NCI-H446 treated with DMSO at 0.1 percent for 48 hours (cell line): ENCODE measurements around the gene NDOR1.
A peak's percentile ranks its signal among the peaks of the same experiment; 100 is the strongest.

Experiments
- DNase-seq: peaks from one replicate; lab custom pipeline; 2025; lab: John Stamatoyannopoulos, UW

The NDOR1 gene

DNA sequence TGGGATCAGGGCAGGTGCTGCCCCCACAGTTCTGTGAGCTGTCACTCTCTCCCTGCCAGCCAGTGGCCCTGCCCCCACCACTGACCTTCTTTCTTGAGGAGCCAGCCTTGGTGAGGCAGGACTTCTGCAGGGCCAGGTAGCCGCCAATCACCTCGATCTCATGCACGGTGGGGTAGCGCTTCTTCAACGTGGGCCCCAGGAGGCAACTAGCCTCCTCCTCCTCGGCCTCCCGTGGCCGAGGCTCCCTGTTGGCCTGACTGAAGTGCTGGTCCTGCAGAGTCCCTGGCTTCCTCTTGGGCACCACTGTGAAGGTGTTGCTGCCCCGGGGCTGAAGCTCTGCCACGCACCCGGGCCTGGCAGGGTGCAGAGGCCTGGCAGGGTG is 6.6 kb upstream of the NDOR1 start:
- DNase-seq, result no peak

- no peak for DNase-seq
Observed at GRCh38 chr9:137199411-137200121, 5.9 kb upstream of the NDOR1 start.

DNA sequence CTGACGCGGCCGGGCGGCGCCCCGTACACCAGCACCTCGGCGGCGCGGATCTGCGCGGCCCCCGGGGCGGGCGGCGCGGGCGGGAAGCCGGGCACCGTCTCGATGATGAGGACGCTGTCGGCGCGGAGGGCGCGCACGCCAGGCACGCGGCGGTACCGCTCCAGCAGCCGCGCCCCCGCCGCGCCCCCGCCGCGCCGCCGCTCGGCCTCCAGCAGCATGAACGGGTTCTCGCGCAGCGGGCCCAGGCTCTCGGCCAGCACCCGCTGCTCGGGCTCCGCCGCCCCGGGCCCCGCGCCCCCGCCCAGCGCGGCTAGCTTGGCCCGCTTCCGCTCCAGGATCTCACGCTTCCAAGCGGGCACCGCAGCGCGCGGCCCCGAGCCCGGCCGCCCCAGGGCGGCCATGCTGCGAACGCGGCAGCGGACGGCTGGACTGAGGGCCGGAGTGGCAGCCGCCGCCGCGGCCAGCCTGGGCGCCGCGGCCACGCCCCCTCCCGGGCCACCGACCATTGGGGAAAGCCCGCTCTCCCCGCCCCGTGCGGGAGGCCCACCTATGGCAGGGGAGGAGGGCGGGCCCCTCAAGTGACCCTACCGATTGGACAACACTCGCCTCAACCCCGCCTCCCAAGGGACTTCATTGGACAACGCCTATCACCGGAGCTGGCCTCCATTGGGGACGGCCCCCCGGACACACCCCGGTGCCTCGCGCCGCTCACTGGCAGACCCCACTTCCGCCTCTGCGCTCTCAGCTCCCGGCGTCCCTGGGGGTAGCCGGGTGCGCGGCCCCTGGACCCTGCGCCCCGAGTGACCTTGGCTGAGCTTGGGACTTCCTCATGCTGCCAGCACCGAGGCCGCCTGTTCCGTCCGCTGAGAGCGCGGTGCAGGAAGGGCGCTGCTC is 4.9 kb upstream of the NDOR1 start, which contains the start of gene TPRN:
TSS of gene TPRN (minus strand) at position 431 of the 894 bp plus-strand sequence. CDS start at position 401, 30 bp downstream.
- peak; percentile 94 for DNase-seq

DNA sequence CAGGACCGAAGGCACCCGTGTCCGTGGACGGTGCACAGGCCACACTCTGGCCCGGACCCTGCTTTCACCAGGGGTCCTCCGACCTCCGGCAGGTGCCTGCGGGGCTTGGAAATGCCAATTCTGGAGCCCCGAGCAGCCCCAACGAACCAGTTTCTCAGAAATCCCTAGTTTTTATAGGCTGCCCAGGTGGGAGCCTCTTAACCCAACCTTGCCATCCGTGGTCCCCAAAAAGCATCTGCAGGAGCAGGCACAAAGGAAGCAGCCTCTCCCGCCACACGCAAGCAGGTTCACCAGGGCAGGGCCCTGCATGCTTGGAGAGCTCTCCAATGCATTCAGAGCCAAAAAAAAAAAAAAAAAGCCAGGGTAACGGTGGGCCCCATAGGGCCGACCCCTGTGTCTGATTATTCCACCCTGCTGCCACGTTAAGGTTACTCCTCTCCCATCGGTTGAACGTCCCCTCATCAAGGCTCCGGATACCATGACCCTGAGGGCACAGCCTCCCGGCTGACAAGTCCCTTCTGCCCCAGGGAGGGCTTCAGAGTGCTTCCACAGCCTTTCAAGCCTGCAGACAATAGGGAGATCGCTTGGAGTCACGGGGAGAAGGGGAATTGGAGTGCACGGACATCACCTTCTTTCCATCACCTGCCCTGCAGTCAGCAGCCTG is 4.2 kb upstream of the NDOR1 start:
- DNase-seq, result no peak

- DNase-seq, result no peak
Observed at GRCh38 chr9:137202966-137203365, 2.5 kb upstream of the NDOR1 start.

GRCh38 chr9:137204731-137205125 is 772 bp upstream of the NDOR1 start:
- no peak for DNase-seq

GRCh38 chr9:137206602-137207001 is 1.1 kb downstream of the NDOR1 start:
- no peak for DNase-seq

DNA sequence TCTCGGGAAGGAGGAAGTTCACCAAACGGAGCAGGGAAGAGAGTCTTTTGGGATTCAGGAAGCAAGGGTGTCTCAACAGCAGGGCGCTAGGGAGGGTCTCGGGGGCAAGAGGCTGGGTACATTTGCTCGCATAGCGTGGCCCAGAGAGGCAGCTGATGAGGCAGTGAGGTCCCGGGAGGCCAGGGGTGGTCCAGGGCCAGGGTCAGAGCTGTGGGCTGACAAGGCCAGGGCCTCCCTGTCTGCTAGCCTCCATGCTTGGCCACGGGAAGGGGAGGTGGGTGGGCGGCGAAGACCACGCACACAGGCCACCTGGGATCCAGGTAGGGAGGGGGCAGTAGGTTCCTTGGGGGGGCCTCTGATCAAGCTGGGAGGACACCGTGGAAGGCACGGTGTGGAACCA is 6.0 kb downstream of the NDOR1 start:
- DNase-seq, result no peak

- no peak for DNase-seq
Observed at GRCh38 chr9:137212520-137212919, 7.0 kb downstream of the NDOR1 start.

DNA sequence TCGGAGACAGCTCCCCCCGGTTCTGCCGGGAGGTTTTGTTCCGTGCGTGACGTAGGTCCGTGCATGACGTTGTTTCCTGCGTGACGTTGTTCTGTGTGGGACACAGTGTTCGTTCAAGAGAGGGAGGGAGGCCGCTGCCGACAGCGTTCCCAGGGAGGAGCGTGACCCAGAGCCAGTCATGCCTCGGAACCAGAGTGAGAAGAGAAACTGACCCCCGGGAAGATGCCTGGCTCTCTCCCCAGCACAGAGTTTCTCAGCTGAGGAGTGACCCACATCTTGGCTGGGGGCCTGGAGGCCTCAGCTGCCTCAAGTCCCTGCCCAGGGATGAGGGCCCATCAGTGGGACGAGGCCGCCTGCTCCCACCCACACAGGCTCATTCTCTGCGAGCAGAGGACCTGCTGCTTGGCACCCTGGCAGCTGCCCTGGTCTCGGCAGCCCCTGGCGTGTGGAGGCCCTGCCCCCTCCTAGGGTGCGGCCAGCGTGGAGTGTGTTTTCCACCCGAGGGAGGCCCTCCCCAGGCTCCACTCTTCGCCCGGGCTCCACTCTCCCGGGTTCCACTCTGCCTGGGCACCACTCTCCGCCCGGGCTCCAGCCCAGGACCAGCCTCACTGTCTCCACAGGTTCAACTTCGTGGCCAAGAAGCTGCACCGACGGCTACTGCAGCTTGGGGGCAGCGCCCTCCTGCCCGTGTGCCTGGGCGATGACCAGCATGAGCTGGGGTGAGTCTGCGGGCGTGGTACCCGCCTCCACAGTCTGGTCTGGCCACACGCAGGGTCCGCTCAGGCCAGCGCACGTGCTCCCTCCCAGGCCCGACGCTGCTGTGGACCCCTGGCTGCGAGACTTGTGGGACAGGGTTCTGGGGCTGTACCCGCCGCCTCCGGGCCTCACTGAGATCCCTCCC is 7.9 kb downstream of the NDOR1 start:
- DNase-seq, result no peak

DNA sequence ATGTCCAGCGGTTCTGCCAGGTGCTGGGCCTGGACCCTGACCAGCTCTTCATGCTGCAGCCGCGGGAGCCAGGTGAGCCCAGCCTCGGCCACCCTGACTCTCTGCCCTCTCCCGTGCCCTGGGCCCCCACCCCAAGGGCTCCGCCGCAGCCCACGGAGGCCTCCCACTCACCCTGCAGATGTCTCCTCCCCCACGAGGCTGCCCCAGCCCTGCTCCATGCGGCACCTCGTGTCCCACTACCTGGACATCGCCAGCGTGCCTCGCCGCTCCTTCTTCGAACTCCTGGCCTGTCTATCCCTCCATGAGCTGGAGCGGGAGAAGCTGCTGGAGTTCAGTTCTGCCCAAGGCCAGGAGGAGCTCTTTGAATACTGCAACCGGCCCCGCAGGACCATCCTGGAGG is 9.1 kb downstream of the NDOR1 start:
- DNase-seq, result no peak

DNA sequence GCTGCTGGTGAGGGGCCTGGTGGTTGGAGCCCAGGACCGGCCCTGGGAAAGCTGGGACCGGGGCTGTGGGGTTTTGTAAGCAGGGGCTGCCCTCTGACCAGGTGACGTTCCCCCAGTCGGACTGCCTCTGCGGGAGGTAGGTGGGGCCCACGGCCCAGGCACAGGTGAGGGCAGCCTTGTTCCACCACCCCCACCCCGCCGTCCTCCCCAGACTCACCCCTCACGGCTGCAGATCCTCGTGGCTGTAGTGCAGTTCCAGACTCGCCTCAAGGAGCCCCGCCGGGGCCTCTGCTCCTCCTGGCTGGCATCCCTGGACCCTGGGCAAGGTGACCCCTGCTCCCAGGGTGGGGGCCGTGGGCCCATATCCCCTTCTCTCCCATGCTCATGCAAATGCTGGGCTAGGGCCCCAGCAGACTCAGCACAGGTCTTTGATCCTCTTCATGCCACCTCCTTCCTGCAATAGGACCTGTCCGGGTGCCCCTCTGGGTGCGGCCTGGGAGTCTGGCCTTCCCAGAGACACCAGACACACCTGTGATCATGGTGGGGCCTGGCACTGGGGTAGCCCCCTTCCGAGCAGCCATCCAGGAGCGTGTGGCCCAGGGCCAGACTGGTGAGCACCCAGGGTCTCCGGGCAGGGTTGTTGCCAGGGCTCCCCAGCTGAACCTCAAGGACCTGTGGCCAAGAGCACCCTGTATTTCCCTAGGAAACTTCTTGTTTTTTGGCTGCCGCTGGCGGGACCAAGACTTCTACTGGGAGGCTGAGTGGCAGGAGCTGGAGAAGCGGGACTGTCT is 9.9 kb downstream of the NDOR1 start:
- no peak for DNase-seq

DNA sequence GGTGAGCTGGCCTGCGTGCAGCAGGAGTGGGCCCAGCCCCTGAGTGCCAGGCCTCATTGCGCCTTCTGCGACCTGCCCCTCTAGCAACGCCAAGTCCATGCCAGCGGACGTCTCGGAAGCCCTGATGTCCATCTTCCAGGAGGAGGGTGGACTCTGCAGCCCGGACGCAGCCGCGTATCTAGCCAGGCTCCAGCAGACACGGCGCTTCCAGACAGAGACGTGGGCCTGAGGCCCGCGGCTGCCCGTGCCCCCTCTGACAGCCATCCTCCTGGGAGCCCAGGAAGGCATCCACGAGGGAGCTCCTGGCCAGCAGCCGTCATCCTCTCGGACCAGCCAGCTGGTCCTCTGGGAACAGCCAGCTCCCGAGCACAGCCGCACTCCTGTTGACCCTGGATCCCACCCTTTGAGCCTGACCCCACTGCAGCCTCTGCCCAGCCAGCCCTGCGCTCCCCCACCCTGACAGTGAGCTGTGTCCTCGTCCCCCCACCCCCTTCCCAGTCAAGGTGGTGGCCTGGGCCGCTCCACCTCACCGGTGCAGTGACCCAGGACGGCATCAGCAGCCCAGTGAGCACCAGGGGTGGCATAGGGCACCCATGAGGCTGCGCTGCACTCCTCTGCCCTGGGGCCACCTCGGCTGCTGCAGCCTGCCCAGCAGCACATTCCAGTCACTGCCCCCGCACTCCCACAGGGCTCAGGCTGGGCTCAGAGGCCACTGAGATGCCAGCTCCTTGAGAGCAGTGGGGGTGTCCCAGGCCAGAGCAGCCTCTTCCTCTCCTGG is 10.9 kb downstream of the NDOR1 start:
- no peak for DNase-seq

- no peak for DNase-seq
Observed at GRCh38 chr9:137217276-137218211, 12.0 kb downstream of the NDOR1 start.

GRCh38 chr9:137218212-137218753 is 12.8 kb downstream of the NDOR1 start:
- DNase-seq, result no peak

DNA sequence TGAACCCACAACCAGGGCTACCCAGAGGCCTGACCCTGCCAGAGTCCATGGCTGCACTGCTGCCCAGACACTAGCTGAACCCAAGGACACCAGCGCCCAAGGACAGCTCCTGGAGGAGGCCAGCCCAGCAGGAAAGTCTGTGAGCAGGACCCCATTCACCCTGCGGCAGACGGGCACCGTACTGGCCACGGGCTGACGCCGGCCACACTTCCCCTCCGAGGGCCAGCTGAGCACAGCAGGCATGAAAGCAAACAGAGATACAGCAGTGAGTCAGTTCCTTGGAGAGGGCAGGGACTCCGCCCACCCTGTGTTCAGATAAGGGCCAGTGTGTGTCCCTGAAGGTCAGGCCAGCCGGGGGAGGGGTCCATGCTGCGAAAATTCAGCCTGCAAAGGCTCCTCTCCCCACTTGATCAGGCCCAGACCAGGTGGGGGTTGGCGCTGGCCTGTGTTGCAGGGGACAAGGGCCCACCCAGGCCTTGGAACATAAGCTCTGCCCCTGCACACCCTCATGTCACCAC is 13.3 kb downstream of the NDOR1 start:
- no peak for DNase-seq

GRCh38 chr9:137219757-137220316 is 14.3 kb downstream of the NDOR1 start:
- no peak for DNase-seq
